NCI-H1105 (cell line): ENCODE data around the gene PPM1N.
"Not testable (repeated sequence)": the region's sequence is repeated elsewhere in the genome, so short reads cannot be mapped to it uniquely, and the experiment has no call there.

Experiments
- DNase-seq: peaks from one replicate; lab custom pipeline; 2025; lab: John Stamatoyannopoulos, UW

The PPM1N gene

GRCh38 chr19:45508861-45509691 is 10.8 kb downstream of the PPM1N start:
- no peak for DNase-seq

GRCh38 chr19:45509692-45510015 is 11.4 kb downstream of the PPM1N start:
- no peak for DNase-seq

- DNase-seq = not testable (repeated sequence)
Observed at GRCh38 chr19:45510352-45510751, 12.1 kb downstream of the PPM1N start.

GRCh38 chr19:45511074-45511473 is 12.8 kb downstream of the PPM1N start:
- DNase-seq = no peak

- DNase-seq = no peak
Observed at GRCh38 chr19:45512881-45513483, 14.7 kb downstream of the PPM1N start.

- DNase-seq = no peak
Observed at GRCh38 chr19:45514376-45515051, 16.3 kb downstream of the PPM1N start.

GRCh38 chr19:45515081-45515624 is 16.9 kb downstream of the PPM1N start:
- DNase-seq = no peak

- DNase-seq = no peak
Observed at GRCh38 chr19:45515807-45516401, 17.7 kb downstream of the PPM1N start.

- DNase-seq = no peak
Observed at GRCh38 chr19:45517238-45517637, 19.0 kb downstream of the PPM1N start.

- DNase-seq = no peak
Observed at GRCh38 chr19:45517641-45518468, 19.6 kb downstream of the PPM1N start.

GRCh38 chr19:45518469-45518826 is 20.2 kb downstream of the PPM1N start:
- DNase-seq = no peak

GRCh38 chr19:45522010-45522941 is 24.0 kb downstream of the PPM1N start:
- no peak for DNase-seq

- peak; percentile 74 for DNase-seq
Observed at GRCh38 chr19:45523642-45524256, 25.5 kb downstream of the PPM1N start.

- DNase-seq = no peak
Observed at GRCh38 chr19:45524575-45525129, 26.4 kb downstream of the PPM1N start.

GRCh38 chr19:45526143-45526542 is 27.9 kb downstream of the PPM1N start:
- peak; percentile 34 for DNase-seq

- no peak for DNase-seq
Observed at GRCh38 chr19:45526971-45527370, 28.7 kb downstream of the PPM1N start.

- no peak for DNase-seq
Observed at GRCh38 chr19:45527731-45528130, 29.5 kb downstream of the PPM1N start.

GRCh38 chr19:45528149-45528743 is 30.0 kb downstream of the PPM1N start:
- DNase-seq = peak; percentile 42

- DNase-seq = peak; percentile 85
Observed at GRCh38 chr19:45528744-45529419, 30.6 kb downstream of the PPM1N start.
